ENCODE measurements around the gene RASA1.
A peak's percentile ranks its signal among the peaks of the same experiment; 100 is the strongest.
"Not testable (repeated sequence)": the region's sequence is repeated elsewhere in the genome, so short reads cannot be mapped to it uniquely, and the experiment has no call there.

The RASA1 gene

GRCh38 chr5:87267574-87268125 is at the start of gene RASA1:
Gene RASA1 (plus strand): TSS chr5:87267883. CDS start chr5:87268452, 569 bp downstream.
- peak; percentile 86 for DNase-seq (ENCODE audit: low read depth)

- no peak for DNase-seq (ENCODE audit: low read depth)
Observed at GRCh38 chr5:87229780-87230179, 37.9 kb upstream of the RASA1 start.

GRCh38 chr5:87231037-87231808 is 36.5 kb upstream of the RASA1 start:
- DNase-seq (ENCODE audit: low read depth) = no peak

DNA sequence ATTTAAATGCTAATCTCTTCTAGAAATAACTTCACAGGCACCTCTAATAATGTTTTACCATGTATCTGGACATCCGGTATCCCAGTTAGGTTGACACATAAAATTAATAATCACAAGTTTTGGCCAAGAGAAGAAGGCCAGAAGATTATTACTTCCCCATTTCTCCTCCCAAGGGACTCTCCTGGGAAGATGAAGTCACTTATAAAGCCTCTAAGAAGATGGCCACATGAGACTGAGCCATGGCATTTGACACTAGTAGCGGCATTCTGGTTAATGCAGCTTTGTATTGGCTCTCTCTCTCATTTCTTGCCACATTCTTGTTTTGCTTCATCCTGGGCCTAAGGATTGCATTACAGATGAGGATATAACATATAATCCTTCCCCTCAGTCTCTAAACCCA is 34.5 kb upstream of the RASA1 start:
- no peak for DNase-seq (ENCODE audit: low read depth)

- DNase-seq (ENCODE audit: low read depth) = no peak
Observed at GRCh38 chr5:87241555-87241954, 26.1 kb upstream of the RASA1 start.

GRCh38 chr5:87242242-87242641 is 25.4 kb upstream of the RASA1 start:
- DNase-seq (ENCODE audit: low read depth) = no peak

- DNase-seq (ENCODE audit: low read depth) = no peak
Observed at GRCh38 chr5:87243161-87243844, 24.4 kb upstream of the RASA1 start.

- no peak for DNase-seq (ENCODE audit: low read depth)
Observed at GRCh38 chr5:87245451-87245850, 22.2 kb upstream of the RASA1 start.

- no peak for DNase-seq (ENCODE audit: low read depth)
Observed at GRCh38 chr5:87246061-87246460, 21.6 kb upstream of the RASA1 start.

DNA sequence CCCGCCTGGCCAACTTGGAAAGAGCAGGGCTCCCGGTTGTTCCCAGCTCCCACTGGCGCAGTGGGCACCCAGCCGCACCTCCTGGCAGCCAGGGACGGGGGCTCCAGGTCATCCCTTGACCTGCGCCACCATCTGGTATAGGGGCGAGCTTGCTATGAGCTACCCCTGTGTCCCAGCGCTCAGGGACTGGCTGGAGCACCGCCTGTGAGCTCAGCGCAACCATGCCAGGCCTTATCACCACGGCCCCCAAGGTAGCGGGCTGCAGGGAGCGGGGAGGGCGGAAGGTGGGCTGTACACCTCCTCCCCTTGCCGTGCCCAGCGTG is 15.4 kb upstream of the RASA1 start:
- DNase-seq (ENCODE audit: low read depth) = no peak

DNA sequence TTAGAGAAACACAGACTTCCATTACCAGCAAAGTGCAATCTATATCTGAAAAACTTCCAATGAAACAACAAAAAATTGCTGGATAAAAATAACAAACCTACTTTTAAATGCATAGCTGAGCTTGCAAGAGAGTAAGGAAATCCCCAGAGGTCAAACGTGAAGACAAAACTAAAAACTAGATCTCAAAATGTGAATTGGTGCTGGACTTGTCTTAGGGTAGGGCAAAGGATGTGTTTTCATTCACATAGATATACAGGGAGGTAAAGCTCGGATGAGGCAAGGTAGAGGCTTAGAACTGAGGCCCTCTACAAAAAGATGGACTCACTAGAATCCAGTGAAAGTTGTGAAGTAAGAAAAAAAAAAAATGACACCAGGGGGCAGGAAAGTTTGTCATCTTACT is 13.6 kb upstream of the RASA1 start:
- DNase-seq (ENCODE audit: low read depth) = no peak

DNA sequence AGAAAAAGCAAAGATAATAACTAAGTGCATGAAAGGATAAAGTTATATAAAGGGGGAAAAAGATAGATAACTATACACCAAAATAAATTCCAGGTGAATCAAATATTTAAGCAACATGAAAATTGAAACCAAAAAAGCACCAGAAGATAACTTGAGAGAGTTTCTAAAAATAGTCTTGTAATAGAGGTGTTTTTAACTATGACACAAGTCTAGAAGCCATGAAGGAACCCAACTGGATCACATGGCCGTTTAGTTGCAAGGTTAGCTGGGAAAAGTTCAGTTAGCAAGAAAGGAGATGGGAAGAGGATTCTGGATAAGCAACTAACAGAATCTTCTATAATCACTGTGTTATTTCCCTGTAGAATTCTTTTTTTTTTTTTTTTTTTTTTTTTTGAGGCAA is 9.2 kb upstream of the RASA1 start:
- no peak for DNase-seq (ENCODE audit: low read depth)

DNA sequence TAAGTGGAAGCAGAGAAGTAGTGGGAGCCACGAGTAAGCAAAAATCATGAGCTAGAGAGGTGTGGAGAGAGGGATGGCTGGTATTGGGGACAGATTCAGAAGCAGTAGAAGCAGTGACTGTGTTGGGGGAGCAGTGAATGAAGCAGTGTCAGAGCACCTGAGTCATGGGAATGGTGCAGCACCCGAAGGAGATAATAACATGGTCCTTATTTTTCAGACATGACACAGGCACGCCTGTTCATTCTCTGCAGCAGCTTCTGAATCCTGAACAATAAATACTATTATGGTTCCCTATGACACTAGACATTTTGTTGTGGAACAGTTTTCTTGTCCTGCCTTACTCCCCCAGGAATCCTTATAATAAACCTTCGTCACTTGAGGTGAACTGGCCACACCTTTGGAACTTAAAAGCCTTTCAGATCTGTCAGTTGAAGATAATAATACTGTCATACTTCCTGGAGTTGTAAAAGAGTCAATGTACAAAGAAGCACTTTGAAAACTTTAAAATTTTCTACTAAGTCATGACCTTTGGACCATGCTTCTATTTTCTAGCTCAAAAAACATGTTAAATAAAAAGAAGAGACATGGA is 7.0 kb upstream of the RASA1 start:
- no peak for DNase-seq (ENCODE audit: low read depth)

DNA sequence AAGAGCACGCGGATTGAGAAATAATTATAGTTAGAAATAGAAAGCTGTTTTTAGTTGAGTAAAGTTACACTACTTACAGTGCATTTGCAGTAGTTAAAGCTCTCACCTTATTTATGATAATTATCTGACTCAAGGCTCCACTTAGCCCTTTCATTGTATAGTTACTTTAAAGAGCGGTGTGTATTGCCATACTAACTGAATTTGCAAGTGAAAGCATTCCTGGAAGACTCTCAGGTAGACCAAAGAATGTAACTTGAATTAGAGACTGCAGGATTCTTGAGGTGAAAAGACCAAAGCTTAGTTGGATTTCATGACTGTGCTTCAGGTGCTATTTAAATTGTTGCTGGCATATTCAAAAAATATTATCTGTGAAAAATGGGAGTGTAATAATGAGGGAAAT is 4.2 kb upstream of the RASA1 start:
- DNase-seq (ENCODE audit: low read depth) = no peak

GRCh38 chr5:87266914-87267573 is 639 bp upstream of the RASA1 start:
- no peak for DNase-seq (ENCODE audit: low read depth)

GRCh38 chr5:87268126-87268969 is 665 bp downstream of the RASA1 start:
- DNase-seq (ENCODE audit: low read depth) = peak; percentile 63

GRCh38 chr5:87268970-87269377 is 1.3 kb downstream of the RASA1 start:
- DNase-seq (ENCODE audit: low read depth) = no peak

DNA sequence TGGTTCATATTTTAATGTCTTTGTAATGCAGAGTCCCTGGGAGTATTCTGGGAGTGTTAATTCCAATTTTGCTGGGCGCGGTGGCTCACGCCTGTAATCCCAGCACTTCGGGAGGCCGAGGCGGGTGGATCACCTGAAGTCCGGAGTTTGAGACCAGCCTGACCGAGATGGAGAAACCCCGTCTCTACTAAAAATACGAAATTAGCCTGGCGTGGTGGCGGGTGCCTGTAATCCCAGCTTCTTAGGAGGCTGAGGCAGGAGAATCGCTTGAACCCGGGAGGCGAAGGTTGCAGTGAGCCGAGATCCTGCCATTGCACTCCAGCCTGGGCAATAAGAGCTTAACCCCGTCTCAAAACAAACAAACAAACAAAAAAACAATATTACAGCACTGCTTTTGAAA is 3.2 kb downstream of the RASA1 start:
- not testable (repeated sequence) for DNase-seq (ENCODE audit: low read depth)

DNA sequence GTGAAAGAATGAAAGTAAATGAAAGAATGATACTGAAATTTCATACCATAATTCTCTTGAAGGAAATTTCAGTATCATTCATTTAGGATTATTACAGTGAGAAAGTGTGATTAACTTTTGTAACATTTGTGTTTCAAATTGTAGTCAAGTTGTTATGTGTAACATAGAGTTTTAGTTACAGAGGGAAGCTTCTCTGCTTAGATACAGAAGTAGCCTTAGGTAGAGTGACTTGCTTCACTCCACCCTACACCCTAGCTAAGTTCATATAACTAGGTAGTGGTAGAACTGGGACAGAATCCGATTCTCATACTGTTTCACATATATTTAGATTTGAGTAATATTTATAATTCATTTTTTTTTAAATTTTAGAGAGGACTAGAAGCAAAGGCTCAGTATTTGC is 9.0 kb downstream of the RASA1 start:
- no peak for DNase-seq (ENCODE audit: low read depth)

DNA sequence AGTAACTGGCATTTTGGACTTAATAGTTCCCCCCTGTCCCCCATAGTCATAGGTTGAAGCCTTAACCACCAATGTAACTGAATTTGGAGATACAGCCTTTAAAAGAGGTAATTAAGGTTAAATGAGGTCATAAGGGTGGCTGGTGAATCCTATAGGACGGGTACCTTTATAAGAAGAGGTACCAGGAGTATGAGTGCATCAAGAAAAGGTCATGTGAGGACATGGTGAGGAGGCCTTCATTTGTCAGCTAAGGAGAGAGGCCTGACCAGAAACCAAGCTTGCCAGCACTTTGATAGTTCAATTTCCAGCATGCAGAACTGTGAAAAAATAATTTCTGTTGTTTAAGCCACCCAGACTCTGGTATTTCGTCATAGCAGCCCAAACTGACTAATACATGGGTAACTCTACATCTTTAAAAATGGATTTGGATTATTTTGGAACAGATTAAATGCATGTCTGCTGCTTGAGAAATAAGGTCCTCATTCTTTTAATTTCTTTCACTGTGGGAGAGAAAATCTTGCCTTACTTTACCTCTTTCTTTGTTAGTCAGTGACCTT is 9.7 kb downstream of the RASA1 start:
- no peak for DNase-seq (ENCODE audit: low read depth)

DNA sequence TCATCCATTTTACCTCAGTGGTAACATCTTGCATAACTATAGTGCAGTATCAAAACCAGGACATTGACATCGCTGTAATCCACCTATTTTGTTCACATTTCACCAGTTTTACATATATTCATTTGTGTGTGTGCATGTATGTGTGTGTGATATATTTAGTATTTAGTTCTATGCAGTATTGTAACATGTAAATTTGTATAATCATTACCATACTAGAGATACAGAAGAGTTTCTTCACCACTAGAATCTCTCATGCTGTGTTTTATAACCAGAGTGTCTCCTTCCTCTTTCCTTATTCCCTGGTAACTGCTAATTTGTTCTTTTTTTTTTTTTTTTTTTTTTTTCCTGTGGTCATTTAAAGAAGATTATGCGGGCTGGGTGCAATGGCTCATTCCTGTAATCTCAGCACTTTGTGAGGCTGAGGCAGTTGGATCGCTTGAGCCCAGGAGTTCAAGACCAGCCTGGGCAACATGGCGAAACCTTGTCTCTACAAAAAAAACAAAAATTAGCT is 11.0 kb downstream of the RASA1 start:
- DNase-seq (ENCODE audit: low read depth) = no peak
